Pulmonary artery endothelial cell (primary cell): Measurements from ENCODE around the gene PTGS2. TPM values are rescaled to one million over a fixed set of nuclear protein-coding genes. Genes with fewer than 3 reads are reported as not detected.
"Not testable (repeated sequence)": the region's sequence is repeated elsewhere in the genome, so short reads cannot be mapped to it uniquely, and the experiment has no call there.

Experiments
- DNase-seq: peaks from one replicate; pipeline ENCODE4 v3.0.0-alpha.2; 2011; ENCODE audit warnings: low read depth, low spot score
- total RNA-seq: library from RNA; depleted of rRNA; stranded (reverse); fragments of >200 nt; gene quantifications from 2 replicates; pipeline ENCODE4 v1.2.3, GENCODE V29; 2014

PTGS2 gene
- total RNA-seq, 1 donor from 2014 or later: 10.0 TPM

GRCh38 chr1:186670297-186671135 is 9.7 kb downstream of the PTGS2 start:
- DNase-seq: no peak

- not testable (repeated sequence) for DNase-seq
Observed at GRCh38 chr1:186669784-186670183, 10.4 kb downstream of the PTGS2 start.

GRCh38 chr1:186664217-186664616 is 16.0 kb downstream of the PTGS2 start:
- DNase-seq: not testable (repeated sequence)

GRCh38 chr1:186662752-186663151 is 17.5 kb downstream of the PTGS2 start:
- peak; percentile 63 for DNase-seq

- no peak for DNase-seq
Observed at GRCh38 chr1:186659890-186660341, 20.3 kb downstream of the PTGS2 start.

- DNase-seq: no peak
Observed at GRCh38 chr1:186658999-186659398, 21.2 kb downstream of the PTGS2 start.

GRCh38 chr1:186657481-186657880 is 22.7 kb downstream of the PTGS2 start:
- no peak for DNase-seq

GRCh38 chr1:186655876-186656275 is 24.3 kb downstream of the PTGS2 start:
- peak; percentile 29 for DNase-seq

- no peak for DNase-seq
Observed at GRCh38 chr1:186654741-186655140, 25.5 kb downstream of the PTGS2 start.

GRCh38 chr1:186653312-186653711 is 26.9 kb downstream of the PTGS2 start:
- DNase-seq: no peak

GRCh38 chr1:186648613-186649012 is 31.6 kb downstream of the PTGS2 start:
- no peak for DNase-seq

- not testable (repeated sequence) for DNase-seq
Observed at GRCh38 chr1:186647985-186648384, 32.2 kb downstream of the PTGS2 start.

- no peak for DNase-seq
Observed at GRCh38 chr1:186643614-186644013, 36.6 kb downstream of the PTGS2 start.

GRCh38 chr1:186637567-186637966 is 42.7 kb downstream of the PTGS2 start:
- DNase-seq: not testable (repeated sequence)

GRCh38 chr1:186636786-186637185 is 43.4 kb downstream of the PTGS2 start:
- DNase-seq: no peak

GRCh38 chr1:186634511-186634910 is 45.7 kb downstream of the PTGS2 start:
- DNase-seq: no peak

- peak; percentile 56 for DNase-seq
Observed at GRCh38 chr1:186633116-186633515, 47.1 kb downstream of the PTGS2 start.

- no peak for DNase-seq
Observed at GRCh38 chr1:186629341-186629740, 50.9 kb downstream of the PTGS2 start.

GRCh38 chr1:186628910-186629309 is 51.3 kb downstream of the PTGS2 start:
- DNase-seq: no peak

GRCh38 chr1:186627019-186627418 is 53.2 kb downstream of the PTGS2 start:
- DNase-seq: no peak

- peak; percentile 51 for DNase-seq
Observed at GRCh38 chr1:186626356-186626932, 53.8 kb downstream of the PTGS2 start.

GRCh38 chr1:186623551-186623950 is 56.7 kb downstream of the PTGS2 start:
- DNase-seq: no peak
